ENCODE measurements around the gene PROSER3. TPM values are rescaled to one million over a fixed set of nuclear protein-coding genes. Genes with fewer than 3 reads are reported as not detected.

Gene PROSER3
- total and polyA plus RNA-seq, 2 of the 4 experiments (the other 2 are of a cell fraction) = 5.4 to 21.8 TPM

Other genes starting within 250 kb of the PROSER3 start
- gene DMKN, start 244.5 kb upstream of the PROSER3 start, total RNA-seq (2012; rRNA removed) = 0.28 and 0.36 TPM in 2 replicates
- gene DMKN, start 244.5 kb upstream of the PROSER3 start, polyA plus RNA-seq (2012; rRNA removed) = 2.2 and 2.4 TPM in 2 replicates
- gene SBSN, start 229.9 kb upstream of the PROSER3 start, total RNA-seq (2012; rRNA removed) = 0.56 and 0.72 TPM in 2 replicates
- gene SBSN, start 229.9 kb upstream of the PROSER3 start, polyA plus RNA-seq (2012; rRNA removed) = 6.4 and 6.9 TPM in 2 replicates
- gene GAPDHS, start 224.7 kb upstream of the PROSER3 start, total RNA-seq (2012; rRNA removed) = not detected in 2 replicates
- not detected in 2 replicates for gene GAPDHS, start 224.7 kb upstream of the PROSER3 start, polyA plus RNA-seq (2012; rRNA removed)
- 59.2 and 67.6 TPM in 2 replicates for gene TMEM147, start 212.6 kb upstream of the PROSER3 start, total RNA-seq (2012; rRNA removed)
- gene TMEM147, start 212.6 kb upstream of the PROSER3 start, polyA plus RNA-seq (2012; rRNA removed) = 108 and 132 TPM in 2 replicates
- gene ATP4A, start 194.5 kb upstream of the PROSER3 start, total RNA-seq (2012; rRNA removed) = not detected in 2 replicates
- not detected in 2 replicates for gene ATP4A, start 194.5 kb upstream of the PROSER3 start, polyA plus RNA-seq (2012; rRNA removed)
- not detected in 2 replicates for gene PMIS2, start 172.0 kb upstream of the PROSER3 start, total RNA-seq (2012; rRNA removed)
- gene PMIS2, start 172.0 kb upstream of the PROSER3 start, polyA plus RNA-seq (2012; rRNA removed) = not detected in 2 replicates
- 3.1 and 3.4 TPM in 2 replicates for gene HAUS5, start 145.4 kb upstream of the PROSER3 start, total RNA-seq (2012; rRNA removed)
- gene HAUS5, start 145.4 kb upstream of the PROSER3 start, polyA plus RNA-seq (2012; rRNA removed) = 6.2 and 6.4 TPM in 2 replicates
- gene RBM42, start 129.1 kb upstream of the PROSER3 start, total RNA-seq (2012; rRNA removed) = 19.0 and 20.6 TPM in 2 replicates
- 41.5 and 53.9 TPM in 2 replicates for gene RBM42, start 129.1 kb upstream of the PROSER3 start, polyA plus RNA-seq (2012; rRNA removed)
- 0.28 TPM in 1 of 2 replicates, not detected in the other for gene ETV2, start 116.4 kb upstream of the PROSER3 start, total RNA-seq (2012; rRNA removed)
- 1.2 and 1.4 TPM in 2 replicates for gene ETV2, start 116.4 kb upstream of the PROSER3 start, polyA plus RNA-seq (2012; rRNA removed)
- gene COX6B1, start 109.9 kb upstream of the PROSER3 start, total RNA-seq (2012; rRNA removed) = 913 and 983 TPM in 2 replicates
- gene COX6B1, start 109.9 kb upstream of the PROSER3 start, polyA plus RNA-seq (2012; rRNA removed) = 824 and 914 TPM in 2 replicates
- gene UPK1A, start 91.7 kb upstream of the PROSER3 start, total RNA-seq (2012; rRNA removed) = not detected in 2 replicates
- gene UPK1A, start 91.7 kb upstream of the PROSER3 start, polyA plus RNA-seq (2012; rRNA removed) = 0.20 and 0.21 TPM in 2 replicates
- not detected in 2 replicates for gene ZBTB32, start 53.6 kb upstream of the PROSER3 start, total RNA-seq (2012; rRNA removed)
- not detected in 2 replicates for gene ZBTB32, start 53.6 kb upstream of the PROSER3 start, polyA plus RNA-seq (2012; rRNA removed)
- 1.9 and 3.0 TPM in 2 replicates for gene KMT2B, start 40.2 kb upstream of the PROSER3 start, total RNA-seq (2012; rRNA removed)
- 27.5 and 30.7 TPM in 2 replicates for gene KMT2B, start 40.2 kb upstream of the PROSER3 start, polyA plus RNA-seq (2012; rRNA removed)
- gene IGFLR1, start 15.7 kb upstream of the PROSER3 start, total RNA-seq (2012; rRNA removed) = 0.72 and 2.8 TPM in 2 replicates
- gene IGFLR1, start 15.7 kb upstream of the PROSER3 start, polyA plus RNA-seq (2012; rRNA removed) = 2.7 and 3.8 TPM in 2 replicates
- 6.1 and 8.1 TPM in 2 replicates for gene U2AF1L4, start 12.8 kb upstream of the PROSER3 start, total RNA-seq (2012; rRNA removed)
- gene U2AF1L4, start 12.8 kb upstream of the PROSER3 start, polyA plus RNA-seq (2012; rRNA removed) = 15.0 and 15.6 TPM in 2 replicates
- 8.6 and 9.0 TPM in 2 replicates for gene PSENEN, start 12.5 kb upstream of the PROSER3 start, total RNA-seq (2012; rRNA removed)
- 47.0 and 59.1 TPM in 2 replicates for gene PSENEN, start 12.5 kb upstream of the PROSER3 start, polyA plus RNA-seq (2012; rRNA removed)
- gene LIN37, start 9.6 kb upstream of the PROSER3 start, total RNA-seq (2012; rRNA removed) = 12.7 and 12.8 TPM in 2 replicates
- gene LIN37, start 9.6 kb upstream of the PROSER3 start, polyA plus RNA-seq (2012; rRNA removed) = 17.2 and 23.1 TPM in 2 replicates
- 5.7 and 6.9 TPM in 2 replicates for gene HSPB6, start 1.1 kb upstream of the PROSER3 start, total RNA-seq (2012; rRNA removed)
- gene HSPB6, start 1.1 kb upstream of the PROSER3 start, polyA plus RNA-seq (2012; rRNA removed) = 188 and 206 TPM in 2 replicates
- 0.28 and 0.72 TPM in 2 replicates for gene ARHGAP33, start 17.4 kb downstream of the PROSER3 start, total RNA-seq (2012; rRNA removed)
- 11.9 and 16.3 TPM in 2 replicates for gene ARHGAP33, start 17.4 kb downstream of the PROSER3 start, polyA plus RNA-seq (2012; rRNA removed)
- not detected in 2 replicates for gene PRODH2, start 54.7 kb downstream of the PROSER3 start, total RNA-seq (2012; rRNA removed)
- gene PRODH2, start 54.7 kb downstream of the PROSER3 start, polyA plus RNA-seq (2012; rRNA removed) = not detected in 2 replicates
- gene NPHS1, start 94.3 kb downstream of the PROSER3 start, total RNA-seq (2012; rRNA removed) = not detected in 2 replicates
- not detected in 2 replicates for gene NPHS1, start 94.3 kb downstream of the PROSER3 start, polyA plus RNA-seq (2012; rRNA removed)
- gene KIRREL2, start 98.7 kb downstream of the PROSER3 start, total RNA-seq (2012; rRNA removed) = not detected in 2 replicates
- gene KIRREL2, start 98.7 kb downstream of the PROSER3 start, polyA plus RNA-seq (2012; rRNA removed) = 0.04 TPM in 1 of 2 replicates, not detected in the other
- gene APLP1, start 110.4 kb downstream of the PROSER3 start, total RNA-seq (2012; rRNA removed) = 4.7 and 6.7 TPM in 2 replicates
- gene APLP1, start 110.4 kb downstream of the PROSER3 start, polyA plus RNA-seq (2012; rRNA removed) = 41.0 and 44.3 TPM in 2 replicates
- gene NFKBID, start 142.4 kb downstream of the PROSER3 start, total RNA-seq (2012; rRNA removed) = 1.1 and 1.4 TPM in 2 replicates
- gene NFKBID, start 142.4 kb downstream of the PROSER3 start, polyA plus RNA-seq (2012; rRNA removed) = 12.3 and 13.3 TPM in 2 replicates
- gene HCST, start 144.4 kb downstream of the PROSER3 start, total RNA-seq (2012; rRNA removed) = not detected in 2 replicates
- gene HCST, start 144.4 kb downstream of the PROSER3 start, polyA plus RNA-seq (2012; rRNA removed) = 0.93 and 1.5 TPM in 2 replicates
- not detected in 2 replicates for gene TYROBP, start 150.1 kb downstream of the PROSER3 start, total RNA-seq (2012; rRNA removed)
- not detected in 2 replicates for gene TYROBP, start 150.1 kb downstream of the PROSER3 start, polyA plus RNA-seq (2012; rRNA removed)
- 0.36 and 0.56 TPM in 2 replicates for gene LRFN3, start 178.2 kb downstream of the PROSER3 start, total RNA-seq (2012; rRNA removed)
- 4.8 TPM in 2 replicates for gene LRFN3, start 178.2 kb downstream of the PROSER3 start, polyA plus RNA-seq (2012; rRNA removed)
- 4.8 and 5.0 TPM in 2 replicates for gene SDHAF1, start 237.0 kb downstream of the PROSER3 start, total RNA-seq (2012; rRNA removed)
- 9.9 and 13.2 TPM in 2 replicates for gene SDHAF1, start 237.0 kb downstream of the PROSER3 start, polyA plus RNA-seq (2012; rRNA removed)

Data from IMR-90 (cell line).